OCI-LY7 (cell line): ENCODE results near the gene CYP46A1. TPM values are rescaled to one million over a fixed set of nuclear protein-coding genes. Genes with fewer than 3 reads are reported as not detected.

Experiments used
- BruUV-seq: library from RNA; stranded (reverse); fragments of 400-500 nt; replicated peaks from 2 replicates; lab custom pipeline; 2021; lab: Mats Ljungman, UMichigan
- CTCF ChIA-PET: fragments of 300-600 bp; sonication (Branson Sonifier 250); formaldehyde crosslinking; loops from one replicate; lab custom pipeline; 2022; ENCODE audit warnings: antibody characterized with exemption; ENCODE audit not compliant: unreplicated experiment; lab: Charles Lee
- POLR2A ChIA-PET: fragments of 300-600 bp; sonication (Branson Sonifier 250); formaldehyde crosslinking; loops from one replicate; lab custom pipeline; 2022; ENCODE audit warnings: antibody characterized with exemption; lab: Charles Lee
- DNase-seq: peaks from one replicate; pipeline ENCODE4 v3.0.0-alpha.2; 2015; ENCODE audit warnings: low spot score
- H2AFZ ChIP-seq: fragments of 200-600 bp; sonication (generic), shearing (Covaris generic); 2 replicates; pipeline ENCODE4 v1.6.1; 2014; ENCODE audit warnings: mild to moderate bottlenecking, antibody characterized with exemption, low read length, moderate library complexity
- H3K27ac ChIP-seq: fragments of 200-600 bp; sonication (generic); 2 replicates; pipeline ENCODE4 v1.5.1; 2014; ENCODE audit warnings: mixed run types, low read depth, mild to moderate bottlenecking, moderate library complexity, low read length, inconsistent platforms; ENCODE audit not compliant: poor library complexity, severe bottlenecking
- H3K36me3 ChIP-seq: fragments of 200-600 bp; sonication (generic); 2 replicates; pipeline ENCODE4 v1.6.1; 2014; ENCODE audit warnings: mild to moderate bottlenecking, antibody characterized with exemption, low read length, moderate library complexity, mixed read lengths; ENCODE audit not compliant: insufficient read depth
- H3K4me1 ChIP-seq: fragments of 200-600 bp; sonication (generic); 2 replicates; pipeline ENCODE4 v1.5.1; 2014; ENCODE audit warnings: mild to moderate bottlenecking, low read length; ENCODE audit not compliant: insufficient read depth, poor library complexity, severe bottlenecking
- H3K4me2 ChIP-seq: fragments of 200-600 bp; sonication (generic); 2 replicates; pipeline ENCODE4 v1.6.1; 2014; ENCODE audit warnings: mild to moderate bottlenecking, low read length
- H3K4me3 ChIP-seq: fragments of 200-600 bp; sonication (generic); 2 replicates; pipeline ENCODE4 v1.5.1; 2014; ENCODE audit warnings: mild to moderate bottlenecking, low read depth, low read length; ENCODE audit not compliant: poor library complexity, severe bottlenecking
- H3K79me2 ChIP-seq: fragments of 200-600 bp; sonication (generic); 2 replicates; pipeline ENCODE4 v1.6.1; 2016; ENCODE audit warnings: low read depth, mild to moderate bottlenecking, low read length, moderate library complexity, mixed read lengths; ENCODE audit not compliant: insufficient read depth
- H3K9me2 ChIP-seq: fragments of 200-600 bp; sonication (generic); 2 replicates; pipeline ENCODE4 v1.6.1; 2016; ENCODE audit warnings: mild to moderate bottlenecking, low read length, mixed read lengths; ENCODE audit not compliant: insufficient read depth
- H3K9me3 ChIP-seq: fragments of 200-600 bp; sonication (generic); 2 replicates; pipeline ENCODE4 v1.6.1; 2014; ENCODE audit warnings: mild to moderate bottlenecking, mixed run types, low read length, mixed read lengths
- H4K20me1 ChIP-seq: fragments of 200-600 bp; sonication (generic); 2 replicates; pipeline ENCODE4 v1.6.1; 2014; ENCODE audit warnings: mild to moderate bottlenecking, antibody characterized with exemption, low read length, moderate library complexity, mixed read lengths; ENCODE audit not compliant: insufficient read depth
- EZH2phosphoT487 ChIP-seq: fragments of 200-600 bp; sonication (generic); IDR thresholded peaks from 2 replicates; pipeline ENCODE4 v1.6.1; 2018; ENCODE audit warnings: low read depth, borderline replicate concordance, mild to moderate bottlenecking, mixed run types, antibody characterized with exemption, low read length, moderate library complexity, mixed read lengths
- intact Hi-C: fragments of 100-400 bp; cut with micrococcal nuclease; formaldehyde crosslinking; loops from one replicate; pipeline ENCODE4 v1.10.0; 2022; ENCODE audit not compliant: unreplicated experiment
- total RNA-seq, 2 experiments: library from RNA; depleted of rRNA in 1 of 2; stranded (reverse); fragments of >200 nt in 1 of 2; shearing (Covaris generic) in 1 of 2; gene quantifications; 2 replicates each; pipeline ENCODE4 v1.2.3, GENCODE V29; 2014 to 2022
- TF ChIP-seq, protein P1 (sequence below): fragments of 200-600 bp; sonication (generic); conservative IDR thresholded peaks from 2 replicates; pipeline ENCODE4 v1.5.1; 2014; ENCODE audit warnings: mild to moderate bottlenecking, antibody characterized with exemption, low read length, moderate library complexity, mixed read lengths

The CYP46A1 gene
- total RNA-seq, 2 experiments from 2014 or later: 4.1 to 10.8 TPM

DNA sequence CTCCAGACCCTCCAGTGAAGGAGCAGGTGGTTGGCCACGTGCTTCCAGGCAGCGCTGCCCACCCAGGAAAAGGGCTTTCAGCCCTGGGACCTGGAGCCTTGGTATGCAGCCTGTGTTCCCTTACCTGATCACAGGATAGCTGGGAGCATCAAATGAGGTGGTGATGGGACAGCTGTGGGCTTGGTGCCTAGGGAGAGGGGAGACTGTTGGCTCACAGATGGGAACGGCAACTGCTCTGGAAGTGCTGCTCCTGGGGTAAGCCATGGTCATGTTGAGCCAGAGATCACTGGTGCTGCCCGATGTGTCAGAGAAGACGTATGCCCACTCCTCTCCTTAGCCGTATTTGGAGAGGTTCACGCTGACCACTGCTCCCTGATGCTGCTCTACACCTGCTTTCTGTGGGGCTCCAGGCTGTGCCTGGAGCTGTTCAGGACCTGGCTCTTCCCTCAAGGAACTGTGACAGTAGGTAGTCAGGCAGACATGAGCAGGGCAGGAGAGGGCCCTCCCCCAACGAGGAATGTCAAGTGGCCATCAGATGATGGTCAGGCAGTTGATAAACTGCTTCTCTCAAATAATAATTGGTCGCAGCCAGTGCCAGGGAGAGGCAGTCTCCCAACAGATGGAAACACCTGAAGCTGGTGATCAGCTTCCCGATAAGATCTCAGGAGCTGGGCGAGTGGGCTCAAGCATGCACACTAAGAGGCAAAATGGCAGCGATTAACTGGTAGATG lies 2.8 kb upstream of the CYP46A1 start:
- Histone ChIP-seq H3K79me2 (no peaks in the 10 kb centered on the region), H3K9me2 (no peaks in the 10 kb centered on the region), H2AFZ (no peak overlapping the region), H3K4me2 (no peak overlapping the region), H3K4me3 (no peak overlapping the region), H3K9me3 (peaks cover 13% of the 10 kb centered on the region), H3K4me1 (peaks cover 21% of the 10 kb centered on the region), H3K27ac (no peak overlapping the region), H4K20me1 (no peaks in the 10 kb centered on the region), H3K36me3 (no peaks in the 10 kb centered on the region)
- no peak for TF ChIP-seq EZH2phosphoT487
- TF ChIP-seq, protein P1, sequence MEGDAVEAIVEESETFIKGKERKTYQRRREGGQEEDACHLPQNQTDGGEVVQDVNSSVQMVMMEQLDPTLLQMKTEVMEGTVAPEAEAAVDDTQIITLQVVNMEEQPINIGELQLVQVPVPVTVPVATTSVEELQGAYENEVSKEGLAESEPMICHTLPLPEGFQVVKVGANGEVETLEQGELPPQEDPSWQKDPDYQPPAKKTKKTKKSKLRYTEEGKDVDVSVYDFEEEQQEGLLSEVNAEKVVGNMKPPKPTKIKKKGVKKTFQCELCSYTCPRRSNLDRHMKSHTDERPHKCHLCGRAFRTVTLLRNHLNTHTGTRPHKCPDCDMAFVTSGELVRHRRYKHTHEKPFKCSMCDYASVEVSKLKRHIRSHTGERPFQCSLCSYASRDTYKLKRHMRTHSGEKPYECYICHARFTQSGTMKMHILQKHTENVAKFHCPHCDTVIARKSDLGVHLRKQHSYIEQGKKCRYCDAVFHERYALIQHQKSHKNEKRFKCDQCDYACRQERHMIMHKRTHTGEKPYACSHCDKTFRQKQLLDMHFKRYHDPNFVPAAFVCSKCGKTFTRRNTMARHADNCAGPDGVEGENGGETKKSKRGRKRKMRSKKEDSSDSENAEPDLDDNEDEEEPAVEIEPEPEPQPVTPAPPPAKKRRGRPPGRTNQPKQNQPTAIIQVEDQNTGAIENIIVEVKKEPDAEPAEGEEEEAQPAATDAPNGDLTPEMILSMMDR: no peak
- intact Hi-C loops: loop anchor here (5.0 kb wide), 1 partner anchor 386 kb away; the partner anchor contains the start of gene EVL
- DNase-seq: no peak
- no TSS peak for BruUV-seq
- CTCF ChIA-PET: no interaction called here
- POLR2A ChIA-PET: interaction anchor here (0.7 to 0.9 kb wide), 2 partner anchors 23 to 290 kb away, joined by 3 to 4 read pairs; no protein-coding TSS in a partner anchor

DNA sequence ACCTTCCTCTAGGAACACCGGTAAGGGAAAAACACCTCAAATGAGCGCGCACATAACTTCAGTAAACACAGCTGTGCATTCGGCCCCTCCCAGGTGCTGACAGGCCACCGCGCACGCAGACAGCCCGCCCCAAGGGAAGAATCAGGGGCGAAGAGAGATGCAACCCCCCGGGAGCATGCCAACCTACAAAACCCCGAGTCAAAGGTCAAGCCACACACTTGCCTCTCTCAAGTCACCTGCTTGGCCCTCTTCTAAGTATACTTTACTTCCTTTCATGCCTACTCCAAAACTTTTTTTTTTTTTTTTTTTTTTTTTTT lies 2.3 kb upstream of the CYP46A1 start:
- no peak overlapping the region for H2AFZ ChIP-seq
- H3K9me3 ChIP-seq: peaks cover 13% of the 10 kb centered on the region
- no peaks in the 10 kb centered on the region for H4K20me1 ChIP-seq
- H3K36me3 ChIP-seq: no peaks in the 10 kb centered on the region
- no peak overlapping the region for H3K4me2 ChIP-seq
- no TSS peak for BruUV-seq
- no peak overlapping the region for H3K27ac ChIP-seq
- H3K4me3 ChIP-seq: no peak overlapping the region
- intact Hi-C loops: loop anchor here (2.0 to 5.0 kb wide), 2 partner anchors 203 to 386 kb away; partner anchors contain the start of gene EVL
- H3K4me1 ChIP-seq: peaks cover 26% of the 10 kb centered on the region
- CTCF ChIA-PET: no interaction called here
- no peaks in the 10 kb centered on the region for H3K79me2 ChIP-seq
- TF ChIP-seq, protein P1: no peak
- no peak for TF ChIP-seq EZH2phosphoT487
- DNase-seq: no peak
- no peaks in the 10 kb centered on the region for H3K9me2 ChIP-seq
- POLR2A ChIA-PET: interaction anchor here (0.6 kb wide), 1 partner anchor 238 kb away, joined by 3 read pairs; no protein-coding TSS in a partner anchor
